Heart left ventricle (tissue), 13 donors: Measurements from ENCODE around the gene NEDD4L.

ENCODE experiments used
- POLR2A ChIP-seq, 2 donors: fragments of 450-650 bp; IDR thresholded peaks; one replicate each; pipeline ENCODE4 v1.6.1; 2017; ENCODE audit warnings: antibody characterized with exemption in 2 of 2, mild to moderate bottlenecking in 2 of 2, moderate library complexity in 2 of 2
- TF ChIP-seq, protein P1 (sequence below), 12 donors: fragments of 200-600 bp; sonication (generic) in 4 of 12; IDR thresholded peaks; one replicate each; pipeline versions ENCODE4 v1.5.0 to v1.8.0; 2018 to 2022; ENCODE audit warnings: antibody characterized with exemption in 12 of 12, mild to moderate bottlenecking in 5 of 12
- donor health status: ischemic (EF 13 %, LVEDD 7.1; RV severe dilation, severe dysfunction).
- donor health status: DM: no; HTN: yes; CAD: no.
- donor health status: DM: no; HTN: no; CAD: no.
- donor health status: ischemic (EF 25% LVEDD 6.9; RV normal size, moderate dysfunction).
- donor health status: ischemic (EF 25% LVEDD 5.7; RV mildly dilated, moderate dysfunction).
- donor health status: ischemic (EF 35%, LVEDD 5.7; RV mildly dilated, moderate dysfunction).
- donor health status: nonischemic (EF 11% LVEDD 7.7; RV severe dilation, severe dysfunction).
- donor health status: DM: yes; HTN: yes; CAD: no.
- donor health status: PGD.
- donor health status: ischemic (EF 29% LVEDD 5.4; RV normal size, mild dysfunction).
- donor health status: nonischemic (EF 23%, LVEDD 6.1; RV moderate dilation, normal function).

DNA sequence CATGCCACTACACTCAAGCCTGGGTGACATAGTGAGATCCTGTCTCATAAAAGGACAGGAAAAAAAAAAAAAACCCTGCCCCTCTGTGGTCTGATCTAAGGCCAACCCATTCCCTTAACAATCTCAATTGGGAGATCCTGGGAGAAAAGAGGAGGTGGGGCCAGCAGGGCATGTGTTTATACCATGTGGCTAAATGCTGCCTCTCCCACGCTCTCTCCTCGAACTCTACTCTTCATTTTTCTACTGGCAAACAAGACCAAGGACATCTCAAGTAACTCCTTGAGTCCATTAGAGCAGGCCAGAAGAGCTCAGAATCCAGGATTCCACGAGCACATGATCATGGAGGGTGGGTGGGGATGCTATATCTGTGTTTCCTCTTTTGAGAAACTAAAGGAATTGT lies 16.7 kb upstream of the NEDD4L start:
- TF ChIP-seq, protein P1, sequence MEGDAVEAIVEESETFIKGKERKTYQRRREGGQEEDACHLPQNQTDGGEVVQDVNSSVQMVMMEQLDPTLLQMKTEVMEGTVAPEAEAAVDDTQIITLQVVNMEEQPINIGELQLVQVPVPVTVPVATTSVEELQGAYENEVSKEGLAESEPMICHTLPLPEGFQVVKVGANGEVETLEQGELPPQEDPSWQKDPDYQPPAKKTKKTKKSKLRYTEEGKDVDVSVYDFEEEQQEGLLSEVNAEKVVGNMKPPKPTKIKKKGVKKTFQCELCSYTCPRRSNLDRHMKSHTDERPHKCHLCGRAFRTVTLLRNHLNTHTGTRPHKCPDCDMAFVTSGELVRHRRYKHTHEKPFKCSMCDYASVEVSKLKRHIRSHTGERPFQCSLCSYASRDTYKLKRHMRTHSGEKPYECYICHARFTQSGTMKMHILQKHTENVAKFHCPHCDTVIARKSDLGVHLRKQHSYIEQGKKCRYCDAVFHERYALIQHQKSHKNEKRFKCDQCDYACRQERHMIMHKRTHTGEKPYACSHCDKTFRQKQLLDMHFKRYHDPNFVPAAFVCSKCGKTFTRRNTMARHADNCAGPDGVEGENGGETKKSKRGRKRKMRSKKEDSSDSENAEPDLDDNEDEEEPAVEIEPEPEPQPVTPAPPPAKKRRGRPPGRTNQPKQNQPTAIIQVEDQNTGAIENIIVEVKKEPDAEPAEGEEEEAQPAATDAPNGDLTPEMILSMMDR (IDR thresholded peaks at IDR 0.05): no peak
- no peak for TF ChIP-seq POLR2A (IDR thresholded peaks at IDR 0.05)
